GM19023 (cell line): ENCODE data around the gene GET4.

Experiments
- ATAC-seq: cut with Tn5 transposase; IDR thresholded peaks from one replicate; pipeline ENCODE4 v1.9.1; 2021; ENCODE audit warnings: mild to moderate bottlenecking, moderate library complexity; ENCODE audit not compliant: unreplicated experiment

GET4 gene

DNA sequence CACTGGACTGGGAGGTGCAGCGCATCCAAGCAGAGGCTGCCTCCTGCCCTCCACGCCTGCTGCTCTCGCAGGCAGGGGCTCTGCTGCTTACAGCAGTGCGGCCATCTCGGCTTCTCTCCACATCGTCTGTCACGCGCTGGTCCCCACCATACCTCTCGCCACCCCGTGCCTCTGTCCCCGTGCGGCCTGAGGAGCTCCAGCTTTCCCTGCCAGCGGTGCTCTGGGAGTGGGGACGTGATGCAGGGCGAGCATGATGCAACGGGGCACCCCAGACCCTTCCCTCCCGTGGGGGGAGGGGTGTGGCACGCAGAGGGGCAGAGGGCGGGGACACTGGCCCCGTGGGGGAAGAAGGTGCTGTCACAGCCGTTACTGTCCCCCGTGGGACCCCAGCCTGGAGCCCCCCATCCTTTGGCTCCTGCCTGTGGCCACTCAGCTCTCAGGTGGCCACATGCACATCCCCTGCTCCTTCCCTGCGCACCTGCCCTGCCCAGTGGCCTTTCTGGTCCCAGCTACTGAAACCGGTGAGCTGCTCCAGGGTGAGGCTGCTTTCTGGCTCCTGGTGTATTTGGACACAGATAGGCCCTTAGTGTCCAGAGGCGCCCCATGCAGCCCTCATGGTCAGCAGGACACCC is 9.0 kb downstream of the GET4 start:
- ATAC-seq: no peak

GRCh38 chr7:885893-886625 is 9.7 kb downstream of the GET4 start:
- no peak for ATAC-seq

- no peak for ATAC-seq
Observed at GRCh38 chr7:886626-887487, 10.5 kb downstream of the GET4 start.

DNA sequence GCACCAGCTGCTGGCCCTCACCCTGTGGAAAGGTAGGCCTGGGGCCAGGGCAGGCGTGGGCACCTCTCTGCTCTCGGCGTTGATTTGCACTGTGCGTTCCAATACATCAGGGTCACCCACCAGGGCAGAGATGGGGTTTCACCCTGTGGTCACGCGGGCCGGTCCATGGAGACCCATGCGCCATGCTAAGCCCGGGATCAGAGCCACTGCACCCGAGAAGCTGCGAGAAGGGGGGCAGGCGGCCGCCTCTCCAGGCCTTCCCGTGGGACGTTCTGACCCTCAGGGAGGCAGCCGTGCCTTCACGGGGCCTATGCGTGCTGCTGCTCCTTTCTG is 11.1 kb downstream of the GET4 start:
- ATAC-seq: no peak

DNA sequence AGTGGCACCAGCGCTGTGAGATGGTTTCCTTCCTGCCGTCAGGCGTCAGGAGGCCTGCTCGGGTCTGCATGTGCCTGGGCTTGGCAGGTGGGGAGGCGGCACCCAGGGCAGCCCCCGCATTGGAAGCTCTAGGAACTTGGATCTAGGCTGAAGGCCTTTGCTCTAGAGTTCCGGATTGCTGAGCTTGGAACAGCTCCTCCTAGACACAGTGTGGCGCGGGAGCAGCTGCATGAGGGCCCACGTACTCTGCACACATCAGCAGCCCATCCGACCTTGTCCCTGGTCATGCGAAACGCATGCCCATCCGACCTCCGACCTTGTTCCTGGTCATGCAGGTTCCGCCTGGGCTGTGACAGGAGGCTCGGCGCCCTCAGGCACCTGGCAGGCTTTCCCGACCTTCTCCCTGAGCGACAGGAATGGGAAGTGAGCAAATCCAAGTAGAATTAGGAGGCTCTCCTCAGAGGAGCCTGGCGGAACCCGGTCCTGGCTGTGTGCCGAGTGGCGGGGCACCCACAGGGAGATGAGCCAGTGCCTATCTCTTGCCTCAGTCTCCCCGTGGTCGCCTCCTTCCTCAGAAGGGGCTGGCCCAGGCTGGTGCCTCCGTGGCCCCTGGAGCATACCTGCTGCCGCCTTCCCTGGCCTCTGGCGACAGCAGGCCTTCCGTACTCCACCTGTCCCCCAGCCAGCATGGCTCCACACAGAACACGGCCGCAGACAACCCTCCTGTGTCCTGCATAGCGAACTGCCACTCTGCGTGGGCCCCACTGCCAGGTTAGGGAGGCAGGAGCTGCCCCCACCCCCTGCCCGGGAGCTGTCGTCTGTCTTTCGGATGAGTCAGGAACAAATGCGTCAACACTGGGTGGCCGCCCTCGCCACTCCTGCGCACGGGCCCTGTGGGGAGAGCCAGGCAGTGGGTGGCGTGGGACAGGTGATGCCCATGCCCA is 12.0 kb downstream of the GET4 start:
- ATAC-seq: no peak

DNA sequence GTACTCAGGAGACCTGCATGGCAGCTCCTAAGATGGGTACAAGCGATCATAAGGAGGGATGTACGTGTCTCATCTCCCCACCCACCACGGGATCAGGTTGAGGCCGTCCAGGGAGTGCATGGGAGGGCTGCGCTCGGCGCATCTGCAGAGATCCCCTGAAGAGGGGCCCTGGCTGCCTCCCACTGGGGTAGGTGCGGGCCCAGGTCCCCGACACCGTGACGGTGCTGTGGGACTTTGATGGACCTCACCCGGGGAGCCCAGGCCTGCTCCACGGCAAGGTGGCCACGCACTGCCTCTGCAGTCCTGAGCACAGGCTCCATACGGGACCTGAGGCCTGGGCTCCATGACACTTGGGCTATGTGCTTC is 12.7 kb downstream of the GET4 start:
- ATAC-seq: no peak

DNA sequence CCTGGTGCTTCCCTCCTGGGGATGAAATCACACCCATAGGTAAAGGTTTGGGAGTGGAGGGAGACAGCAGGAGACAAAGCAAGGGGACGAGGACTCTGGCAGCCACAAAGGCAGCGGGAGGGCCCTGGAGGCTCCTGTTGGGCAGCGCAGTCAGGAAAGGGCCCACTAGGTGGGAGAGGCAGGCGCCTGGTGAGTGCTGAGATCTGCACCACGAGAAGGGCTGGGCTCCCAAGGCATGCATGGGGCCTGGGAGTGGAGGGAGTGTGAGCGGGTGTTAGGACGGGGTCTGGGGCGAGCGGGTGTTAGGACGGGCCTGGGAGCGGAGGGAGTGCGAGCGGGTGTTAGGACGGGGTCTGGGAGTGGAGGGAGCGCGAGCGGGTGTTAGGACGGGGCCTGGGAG is 13.0 kb downstream of the GET4 start:
- ATAC-seq: no peak

DNA sequence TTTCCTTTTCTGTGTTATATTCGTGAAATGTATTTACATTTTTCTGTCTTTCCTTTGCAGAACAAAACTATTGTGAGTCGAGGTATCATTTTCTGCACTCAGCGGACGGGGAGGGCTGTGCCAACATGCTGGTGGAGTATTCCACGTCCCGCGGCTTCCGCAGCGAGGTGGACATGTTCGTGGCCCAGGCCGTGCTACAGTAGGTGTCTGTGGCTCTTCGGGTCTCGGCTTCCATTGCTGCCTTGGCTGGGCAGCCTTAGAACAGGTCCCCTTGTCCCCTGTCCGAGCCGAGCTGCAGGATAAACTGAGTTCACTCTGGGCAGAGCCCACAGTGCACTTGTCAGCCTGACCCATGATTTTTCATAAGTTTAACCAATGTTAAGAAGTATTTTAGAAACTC is 14.5 kb downstream of the GET4 start:
- ATAC-seq: no peak

- no peak for ATAC-seq
Observed at GRCh38 chr7:891291-891690, 14.9 kb downstream of the GET4 start.

DNA sequence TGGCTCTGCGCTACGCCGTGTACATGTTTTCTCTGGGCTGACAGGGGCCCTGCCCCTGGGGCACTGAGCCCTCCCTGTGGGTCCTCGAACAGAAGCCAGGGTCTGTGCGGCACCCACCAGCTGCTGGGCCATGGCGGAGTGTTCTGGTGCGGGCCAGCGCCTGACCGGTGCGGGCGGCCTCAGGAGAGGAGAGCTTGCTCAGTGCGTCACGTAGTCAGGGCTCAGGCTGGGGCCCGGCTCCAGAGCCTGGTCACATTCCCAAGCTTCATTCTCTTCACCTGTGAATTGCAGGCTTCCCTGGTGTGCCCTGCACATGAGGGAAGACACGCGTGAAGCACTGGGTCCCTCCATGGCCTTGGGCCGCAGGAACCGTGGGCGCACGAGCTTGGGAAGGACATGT is 15.5 kb downstream of the GET4 start:
- ATAC-seq: no peak

DNA sequence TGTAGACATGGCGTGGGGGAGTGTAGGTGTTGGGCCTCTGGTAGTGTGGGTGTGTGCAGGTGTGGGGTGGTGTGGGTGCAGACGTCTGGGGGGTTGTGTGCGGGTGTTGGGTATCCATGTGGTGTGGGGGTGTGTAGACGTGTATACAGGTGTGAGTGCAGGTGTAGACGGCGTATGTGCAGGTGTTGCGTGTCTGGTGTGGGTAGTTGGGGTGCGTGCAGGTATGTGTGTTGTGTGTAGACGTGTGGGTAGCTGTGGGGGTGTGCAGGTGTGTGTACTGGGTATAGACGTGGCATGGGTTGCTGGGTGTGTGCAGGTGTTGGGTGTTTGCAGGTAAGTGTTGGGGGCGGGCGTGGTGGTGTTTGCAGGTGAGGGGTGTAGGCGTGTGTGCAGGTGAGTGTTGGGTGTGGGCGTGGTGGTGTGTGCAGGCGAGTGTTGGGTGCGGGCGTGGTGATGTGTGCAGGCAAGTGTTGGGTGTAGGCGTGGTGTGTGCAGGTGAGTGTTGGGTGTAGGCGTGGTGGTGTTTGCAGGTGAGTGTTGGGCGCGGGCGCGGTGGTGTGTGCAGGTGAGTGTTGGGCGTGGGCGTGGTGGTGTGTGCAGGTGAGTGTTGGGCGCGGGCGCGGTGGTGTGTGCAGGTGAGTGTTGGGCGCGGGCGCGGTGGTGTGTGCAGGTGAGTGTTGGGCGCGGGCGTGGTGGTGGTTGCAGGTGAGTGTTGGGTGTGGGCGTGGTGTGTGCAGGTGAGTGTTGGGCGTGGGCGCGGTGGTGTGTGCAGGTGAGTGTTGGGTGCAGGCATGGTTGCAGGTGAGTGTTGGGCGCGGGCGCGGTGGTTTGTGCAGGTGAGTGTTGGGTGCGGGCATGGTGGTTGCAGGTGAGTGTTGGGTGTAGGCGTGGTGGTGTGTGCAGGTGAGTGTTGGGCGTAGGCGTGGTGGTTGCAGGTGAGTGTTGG is 16.6 kb downstream of the GET4 start:
- ATAC-seq: no peak

- ATAC-seq: no peak
Observed at GRCh38 chr7:893686-894085, 17.3 kb downstream of the GET4 start.

DNA sequence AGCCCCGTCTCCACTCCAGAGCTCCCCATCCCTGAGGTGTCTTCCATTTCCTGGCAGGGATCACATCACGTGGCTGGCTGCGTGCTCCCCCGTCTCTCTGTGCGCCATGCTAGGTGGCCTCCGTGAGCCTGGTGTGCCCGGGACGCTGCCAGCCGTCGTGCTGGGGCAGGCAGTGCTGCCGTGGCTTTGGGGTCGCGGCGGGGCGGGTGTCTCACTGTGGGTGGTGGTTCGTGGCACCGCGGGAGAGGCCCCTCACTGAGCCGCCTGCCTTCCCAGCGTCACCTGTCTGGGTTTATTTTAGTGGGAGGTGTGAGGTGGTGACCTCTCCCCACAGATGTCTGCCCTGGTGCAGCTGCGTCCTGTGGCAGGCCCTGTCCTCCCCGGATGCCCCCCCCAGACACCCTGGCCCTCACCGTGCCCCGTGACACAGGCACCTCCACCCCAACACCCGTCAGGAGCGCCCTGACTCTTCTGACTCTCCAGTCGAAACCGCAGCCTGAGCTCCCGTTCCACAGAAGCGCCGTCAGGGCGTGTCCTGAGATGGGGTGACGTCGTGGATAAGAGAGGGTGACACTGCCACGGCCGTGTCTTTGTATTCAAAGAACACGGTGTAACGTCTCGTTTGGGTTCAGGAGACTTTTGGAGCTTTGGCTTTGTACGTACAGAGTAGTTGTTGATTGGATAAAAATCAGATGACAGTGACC is 18.0 kb downstream of the GET4 start:
- ATAC-seq: no peak

DNA sequence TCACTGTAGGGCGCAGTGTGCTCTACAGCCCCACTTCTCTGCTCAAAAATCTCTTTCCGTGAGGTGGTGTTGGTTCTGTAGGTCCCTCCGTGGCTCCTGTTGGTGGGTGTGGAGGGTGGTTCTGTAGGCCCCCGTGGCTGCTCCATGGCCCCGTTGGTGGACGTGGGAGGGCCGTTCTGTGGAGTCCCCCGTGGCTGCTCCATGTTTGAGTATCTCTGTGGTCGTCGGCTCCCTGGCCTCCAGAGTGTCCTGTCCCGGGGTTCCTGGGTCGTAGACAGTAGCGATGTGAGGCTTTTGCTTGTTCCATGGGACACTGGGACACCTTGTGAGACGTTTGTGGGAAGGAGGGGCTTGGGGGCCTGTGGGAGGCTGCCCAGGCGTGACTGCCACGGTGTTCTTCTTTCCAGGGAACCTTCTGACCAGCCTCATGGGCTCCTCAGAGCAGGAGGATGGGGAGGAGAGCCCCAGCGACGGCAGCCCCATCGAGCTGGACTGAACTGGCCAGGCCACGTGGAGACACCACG is 18.6 kb downstream of the GET4 start:
- no peak for ATAC-seq

DNA sequence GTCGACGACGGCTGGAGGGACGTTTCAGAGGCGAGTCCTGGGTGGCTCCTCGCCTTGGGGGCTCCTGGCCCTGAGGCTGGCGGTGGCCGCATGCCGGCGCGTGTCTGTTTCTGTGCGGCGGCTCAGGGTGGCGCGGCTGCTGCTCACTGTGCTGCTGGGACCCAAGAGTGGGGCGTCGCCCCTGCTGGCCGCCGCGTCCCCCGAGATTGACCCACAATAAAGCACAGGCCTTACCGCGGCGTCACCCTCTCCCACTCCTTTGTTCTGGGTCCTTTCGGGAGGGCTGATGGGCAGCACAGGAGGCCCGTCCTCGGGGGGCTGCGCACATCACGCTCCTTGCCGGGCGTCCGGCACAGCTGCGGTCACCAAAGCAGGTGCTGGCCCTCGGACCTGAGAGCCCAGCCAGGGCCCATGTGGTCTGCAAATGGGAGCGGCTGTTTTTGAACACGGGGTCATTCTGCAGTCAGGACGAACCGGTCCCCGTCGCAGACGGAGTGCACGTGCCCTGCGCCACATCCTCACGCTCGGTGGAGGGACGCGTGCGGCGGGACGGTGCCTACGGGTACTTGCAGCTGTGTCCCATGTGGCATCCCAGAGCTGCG is 19.2 kb downstream of the GET4 start:
- no peak for ATAC-seq

DNA sequence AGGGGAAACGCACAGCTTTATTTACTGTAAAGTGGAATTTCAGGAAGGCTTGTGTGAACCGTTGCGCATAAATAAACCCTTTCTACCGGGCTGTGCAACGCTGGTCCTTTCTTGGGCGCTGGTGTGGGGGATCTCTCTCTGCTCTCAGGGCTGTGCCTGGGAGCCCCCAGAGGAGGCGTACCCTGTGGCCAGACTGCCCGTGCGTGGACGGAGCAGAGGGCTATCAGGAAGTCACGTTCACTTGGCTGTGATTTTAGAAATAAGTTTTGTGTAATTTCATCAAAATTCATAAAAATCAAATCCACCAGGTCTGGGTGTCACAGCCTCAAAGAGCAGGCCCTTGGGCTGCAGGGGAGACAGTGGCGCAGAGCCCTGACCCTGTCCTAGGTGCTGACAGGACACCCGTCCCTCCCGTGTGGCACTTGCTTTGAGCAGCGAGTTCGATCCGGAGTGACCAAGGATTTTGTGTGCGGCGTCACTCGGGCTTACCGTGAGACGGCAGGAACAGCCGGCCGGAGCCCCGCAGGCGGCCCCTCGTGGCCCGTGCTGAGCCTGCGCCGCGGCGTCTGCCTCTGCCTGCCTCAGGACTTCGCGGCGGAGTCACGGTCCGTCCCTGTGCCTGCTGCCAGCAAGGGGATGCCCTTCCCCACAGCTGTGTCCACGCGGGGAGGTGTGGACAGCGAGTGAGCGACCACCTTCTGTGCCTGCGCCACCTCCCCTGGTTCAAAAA is 20.2 kb downstream of the GET4 start:
- no peak for ATAC-seq

DNA sequence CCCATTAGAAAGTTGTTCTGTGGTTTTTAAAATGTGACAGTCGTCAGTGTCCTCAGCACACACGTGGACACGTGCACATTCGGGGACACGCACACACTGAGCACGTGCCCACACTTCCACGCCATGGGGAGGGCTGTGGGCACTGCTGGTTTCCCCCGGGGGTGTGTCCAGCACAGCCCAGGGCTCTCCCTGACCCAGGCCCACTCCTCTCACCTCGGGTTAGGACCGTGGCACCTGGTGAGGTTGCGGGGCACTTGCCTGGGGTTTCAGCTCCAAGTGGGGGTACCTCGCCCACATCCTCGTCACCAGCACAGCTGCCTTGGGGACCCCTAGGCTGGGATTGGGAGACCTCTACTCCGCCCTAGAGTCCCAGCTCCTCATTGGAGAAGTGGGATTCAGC is 20.7 kb downstream of the GET4 start:
- ATAC-seq: no peak

- no peak for ATAC-seq
Observed at GRCh38 chr7:897771-898376, 21.5 kb downstream of the GET4 start.
